GM18907 (cell line): Measurements from ENCODE around the gene ACACA.

Source experiments
- ATAC-seq: cut with Tn5 transposase; IDR thresholded peaks from one replicate; pipeline ENCODE4 v1.9.1; 2021; ENCODE audit warnings: mild to moderate bottlenecking, moderate library complexity; ENCODE audit not compliant: unreplicated experiment

ACACA gene

GRCh38 chr17:37246085-37246484 lies 160.6 kb downstream of the ACACA start:
- ATAC-seq: no peak

GRCh38 chr17:37240381-37240780 lies 166.3 kb downstream of the ACACA start:
- ATAC-seq: no peak

GRCh38 chr17:37239690-37240334 lies 166.8 kb downstream of the ACACA start:
- ATAC-seq: no peak

- ATAC-seq: no peak
These were observed 172.5 kb downstream of the ACACA start for GRCh38 chr17:37234106-37234505.

GRCh38 chr17:37233036-37233435 lies 173.6 kb downstream of the ACACA start:
- ATAC-seq: no peak

GRCh38 chr17:37231887-37232286 lies 174.7 kb downstream of the ACACA start:
- no peak for ATAC-seq

GRCh38 chr17:37230633-37231032 lies 176.0 kb downstream of the ACACA start:
- no peak for ATAC-seq

- ATAC-seq: no peak
These were observed 181.2 kb downstream of the ACACA start for GRCh38 chr17:37225465-37225864.

GRCh38 chr17:37221865-37222264 lies 184.8 kb downstream of the ACACA start:
- no peak for ATAC-seq

- no peak for ATAC-seq
These were observed 186.1 kb downstream of the ACACA start for GRCh38 chr17:37220607-37220953.

- no peak for ATAC-seq
These were observed 186.6 kb downstream of the ACACA start for GRCh38 chr17:37219876-37220606.

GRCh38 chr17:37218849-37219248 lies 187.8 kb downstream of the ACACA start:
- ATAC-seq: no peak

- no peak for ATAC-seq
These were observed 192.2 kb downstream of the ACACA start for GRCh38 chr17:37214416-37214815.

- ATAC-seq: no peak
These were observed 192.7 kb downstream of the ACACA start for GRCh38 chr17:37213927-37214326.

GRCh38 chr17:37212179-37212578 lies 194.5 kb downstream of the ACACA start:
- ATAC-seq: no peak

- no peak for ATAC-seq
These were observed 195.5 kb downstream of the ACACA start for GRCh38 chr17:37211136-37211535.

- no peak for ATAC-seq
These were observed 199.5 kb downstream of the ACACA start for GRCh38 chr17:37207103-37207502.

- ATAC-seq: no peak
These were observed 200.3 kb downstream of the ACACA start for GRCh38 chr17:37206299-37206698.

- no peak for ATAC-seq
These were observed 206.1 kb downstream of the ACACA start for GRCh38 chr17:37200497-37200896.

- ATAC-seq: no peak
These were observed 209.3 kb downstream of the ACACA start for GRCh38 chr17:37197336-37197735.

- no peak for ATAC-seq
These were observed 212.4 kb downstream of the ACACA start for GRCh38 chr17:37194208-37194607.

- ATAC-seq: no peak
These were observed 215.4 kb downstream of the ACACA start for GRCh38 chr17:37191219-37191618.

GRCh38 chr17:37190493-37190892 lies 216.1 kb downstream of the ACACA start:
- ATAC-seq: no peak
